ENCODE measurements around the gene DSCAM.

DNA sequence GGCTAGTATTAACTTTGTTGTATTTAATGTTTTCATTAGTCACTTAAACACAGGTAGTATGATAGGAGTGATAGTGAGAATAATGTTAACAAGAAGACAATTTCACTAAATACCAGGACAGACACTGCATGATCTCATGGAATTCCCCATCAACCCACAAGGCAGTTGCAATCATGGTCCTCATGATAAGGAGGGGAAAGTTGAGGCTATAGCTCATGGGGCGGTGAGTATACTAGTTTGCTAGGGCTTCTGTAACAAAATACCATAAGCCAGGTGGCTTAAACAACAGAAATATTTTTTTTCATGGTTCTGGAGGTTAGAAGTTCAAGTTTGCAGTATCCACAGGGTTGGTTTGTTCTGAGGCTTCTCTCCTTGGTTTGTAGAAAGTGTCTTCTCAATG is 115.8 kb downstream of the DSCAM start:
- TF ChIP-seq, protein P1, sequence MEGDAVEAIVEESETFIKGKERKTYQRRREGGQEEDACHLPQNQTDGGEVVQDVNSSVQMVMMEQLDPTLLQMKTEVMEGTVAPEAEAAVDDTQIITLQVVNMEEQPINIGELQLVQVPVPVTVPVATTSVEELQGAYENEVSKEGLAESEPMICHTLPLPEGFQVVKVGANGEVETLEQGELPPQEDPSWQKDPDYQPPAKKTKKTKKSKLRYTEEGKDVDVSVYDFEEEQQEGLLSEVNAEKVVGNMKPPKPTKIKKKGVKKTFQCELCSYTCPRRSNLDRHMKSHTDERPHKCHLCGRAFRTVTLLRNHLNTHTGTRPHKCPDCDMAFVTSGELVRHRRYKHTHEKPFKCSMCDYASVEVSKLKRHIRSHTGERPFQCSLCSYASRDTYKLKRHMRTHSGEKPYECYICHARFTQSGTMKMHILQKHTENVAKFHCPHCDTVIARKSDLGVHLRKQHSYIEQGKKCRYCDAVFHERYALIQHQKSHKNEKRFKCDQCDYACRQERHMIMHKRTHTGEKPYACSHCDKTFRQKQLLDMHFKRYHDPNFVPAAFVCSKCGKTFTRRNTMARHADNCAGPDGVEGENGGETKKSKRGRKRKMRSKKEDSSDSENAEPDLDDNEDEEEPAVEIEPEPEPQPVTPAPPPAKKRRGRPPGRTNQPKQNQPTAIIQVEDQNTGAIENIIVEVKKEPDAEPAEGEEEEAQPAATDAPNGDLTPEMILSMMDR (IDR thresholded peaks at IDR 0.05): no peak
- TF ChIP-seq EZH2 (IDR thresholded peaks at IDR 0.05; ENCODE audit: borderline replicate concordance, insufficient read depth, low read depth, low read length, poor library complexity, severe bottlenecking): no peak
